Activated T-cell treated with anti-CD3 and anti-CD28 coated beads for 1 hour (primary cell): ENCODE data around the gene COBL.

ENCODE experiments used
- DNase-seq: peaks from one replicate; pipeline ENCODE4 v3.0.0-alpha.2; 2020; ENCODE audit warnings: low read depth

COBL gene

GRCh38 chr7:51073171-51073570 lies 243.4 kb downstream of the COBL start:
- DNase-seq: no peak

- DNase-seq: no peak
These were observed 244.3 kb downstream of the COBL start for GRCh38 chr7:51072281-51072680.

GRCh38 chr7:51071427-51071826 lies 245.2 kb downstream of the COBL start:
- DNase-seq: no peak

- no peak for DNase-seq
These were observed 246.5 kb downstream of the COBL start for GRCh38 chr7:51070151-51070550.

- no peak for DNase-seq
These were observed 247.1 kb downstream of the COBL start for GRCh38 chr7:51069411-51070083.

- DNase-seq: no peak
These were observed 248.2 kb downstream of the COBL start for GRCh38 chr7:51068401-51068800.

GRCh38 chr7:51067757-51068156 lies 248.9 kb downstream of the COBL start:
- DNase-seq: peak; percentile 33

- no peak for DNase-seq
These were observed 249.4 kb downstream of the COBL start for GRCh38 chr7:51067258-51067657.

- DNase-seq: no peak
These were observed 250.2 kb downstream of the COBL start for GRCh38 chr7:51066405-51066882.

GRCh38 chr7:51065766-51066165 lies 250.8 kb downstream of the COBL start:
- no peak for DNase-seq

- DNase-seq: no peak
These were observed 251.9 kb downstream of the COBL start for GRCh38 chr7:51064688-51065087.

GRCh38 chr7:51062222-51062987 lies 254.2 kb downstream of the COBL start:
- no peak for DNase-seq

GRCh38 chr7:51060536-51060935 lies 256.1 kb downstream of the COBL start:
- DNase-seq: no peak

- no peak for DNase-seq
These were observed 257.0 kb downstream of the COBL start for GRCh38 chr7:51059504-51060142.

- no peak for DNase-seq
These were observed 257.8 kb downstream of the COBL start for GRCh38 chr7:51058764-51059163.

GRCh38 chr7:51055039-51055840 lies 261.4 kb downstream of the COBL start:
- no peak for DNase-seq

- DNase-seq: no peak
These were observed 262.4 kb downstream of the COBL start for GRCh38 chr7:51054231-51054630.

- DNase-seq: no peak
These were observed 263.3 kb downstream of the COBL start for GRCh38 chr7:51053160-51053925.

GRCh38 chr7:51046482-51046881 lies 270.1 kb downstream of the COBL start:
- DNase-seq: no peak

- DNase-seq: no peak
These were observed 270.5 kb downstream of the COBL start for GRCh38 chr7:51046103-51046466.

- no peak for DNase-seq
These were observed 271.1 kb downstream of the COBL start for GRCh38 chr7:51045319-51046102.
